Measurements from ENCODE around the gene CLUH. TPM values are rescaled to one million over a fixed set of nuclear protein-coding genes. Genes with fewer than 3 reads are reported as not detected.
A peak's percentile ranks its signal among the peaks of the same experiment; 100 is the strongest.

The CLUH gene
- total RNA-seq, 1 donor from 2014 or later, result 40.2 TPM

- Mint-ChIP-seq H3K4me3 (ENCODE audit: low read depth) (no peak overlapping the region), H3K4me1 (ENCODE audit: low read depth) (peaks cover 9% of the 10 kb centered on the region), H3K27me3 (peaks cover 65% of the 10 kb centered on the region), H3K36me3 (ENCODE audit: insufficient read depth) (no peaks in the 10 kb centered on the region), H3K27ac (no peak overlapping the region), H3K9me3 (ENCODE audit: low read depth) (no peaks in the 10 kb centered on the region)
- DNase-seq (ENCODE audit: low spot score, unreplicated experiment), result peak; percentile 90
- TF ChIP-seq CTCF (IDR thresholded peaks at IDR 0.05; ENCODE audit: unreplicated experiment), result no peak
Observed at GRCh38 chr17:2749784-2750181, 38.2 kb upstream of the CLUH start.

- H3K36me3 Mint-ChIP-seq (ENCODE audit: insufficient read depth), result no peaks in the 10 kb centered on the region
- no peak within 1 kb of the TSS for H3K27ac Mint-ChIP-seq
- no peak for DNase-seq (ENCODE audit: low spot score, unreplicated experiment)
- H3K27me3 Mint-ChIP-seq, result peaks cover 62% of the 10 kb centered on the region
- H3K9me3 Mint-ChIP-seq (ENCODE audit: low read depth), result no peaks in the 10 kb centered on the region
- H3K4me3 Mint-ChIP-seq (ENCODE audit: low read depth), result peak within 1 kb of the TSS; percentile 42
- H3K4me1 Mint-ChIP-seq (ENCODE audit: low read depth), result peaks cover 9% of the 10 kb centered on the region
- TF ChIP-seq CTCF (IDR thresholded peaks at IDR 0.05; ENCODE audit: unreplicated experiment), result no peak
Observed at GRCh38 chr17:2749058-2749783, 37.7 kb upstream of the CLUH start, which contains the start of gene CCDC92B. Gene CCDC92B (minus strand): TSS chr17:2749652. CDS start chr17:2735145, 14,507 bp downstream.

GRCh38 chr17:2745317-2746037 is 33.9 kb upstream of the CLUH start:
- H3K9me3 Mint-ChIP-seq (ENCODE audit: low read depth), result no peaks in the 10 kb centered on the region
- H3K4me3 Mint-ChIP-seq (ENCODE audit: low read depth), result no peak overlapping the region
- peak overlapping the region; percentile 44 for H3K27ac Mint-ChIP-seq
- H3K4me1 Mint-ChIP-seq (ENCODE audit: low read depth), result peaks cover 9% of the 10 kb centered on the region
- no peak for TF ChIP-seq CTCF (IDR thresholded peaks at IDR 0.05; ENCODE audit: unreplicated experiment)
- H3K36me3 Mint-ChIP-seq (ENCODE audit: insufficient read depth), result no peaks in the 10 kb centered on the region
- H3K27me3 Mint-ChIP-seq, result peaks cover 32% of the 10 kb centered on the region
- DNase-seq (ENCODE audit: low spot score, unreplicated experiment), result no peak

GRCh38 chr17:2737693-2738092 is 26.1 kb upstream of the CLUH start:
- H3K27me3 Mint-ChIP-seq, result peaks cover 7% of the 10 kb centered on the region
- no peaks in the 10 kb centered on the region for H3K4me1 Mint-ChIP-seq (ENCODE audit: low read depth)
- H3K4me3 Mint-ChIP-seq (ENCODE audit: low read depth), result no peak overlapping the region
- DNase-seq (ENCODE audit: low spot score, unreplicated experiment), result no peak
- H3K36me3 Mint-ChIP-seq (ENCODE audit: insufficient read depth), result no peaks in the 10 kb centered on the region
- H3K27ac Mint-ChIP-seq, result no peak overlapping the region
- no peaks in the 10 kb centered on the region for H3K9me3 Mint-ChIP-seq (ENCODE audit: low read depth)
- no peak for TF ChIP-seq CTCF (IDR thresholded peaks at IDR 0.05; ENCODE audit: unreplicated experiment)

GRCh38 chr17:2736956-2737355 is 25.4 kb upstream of the CLUH start:
- Mint-ChIP-seq H3K4me3 (ENCODE audit: low read depth) (no peak overlapping the region), H3K4me1 (ENCODE audit: low read depth) (no peaks in the 10 kb centered on the region), H3K27ac (no peak overlapping the region), H3K27me3 (peaks cover 7% of the 10 kb centered on the region), H3K9me3 (ENCODE audit: low read depth) (no peaks in the 10 kb centered on the region), H3K36me3 (ENCODE audit: insufficient read depth) (no peaks in the 10 kb centered on the region)
- no peak for TF ChIP-seq CTCF (IDR thresholded peaks at IDR 0.05; ENCODE audit: unreplicated experiment)
- DNase-seq (ENCODE audit: low spot score, unreplicated experiment), result no peak

Data from progenitor cell of endocrine pancreas (in vitro differentiated cells).